DMS114 treated with DMSO at 0.1 percent for 48 hours (cell line): ENCODE data around the gene HIRA.

Source experiments
- DNase-seq: peaks from one replicate; lab custom pipeline; 2025; ENCODE audit not compliant: unreplicated experiment; lab: John Stamatoyannopoulos, UW

The HIRA gene

GRCh38 chr22:19287889-19288288 is 143.6 kb downstream of the HIRA start:
- no peak for DNase-seq

GRCh38 chr22:19287076-19287707 is 144.3 kb downstream of the HIRA start:
- no peak for DNase-seq

GRCh38 chr22:19285831-19286230 is 145.7 kb downstream of the HIRA start:
- no peak for DNase-seq
